GM21737 (cell line): ENCODE measurements around the gene C9orf153.
"Not testable (repeated sequence)": the region's sequence is repeated elsewhere in the genome, so short reads cannot be mapped to it uniquely, and the experiment has no call there.

ENCODE experiments used
- ATAC-seq: cut with Tn5 transposase; IDR thresholded peaks from one replicate; pipeline ENCODE4 v1.9.1; 2021; ENCODE audit warnings: mild to moderate bottlenecking, moderate library complexity; ENCODE audit not compliant: unreplicated experiment

C9orf153 gene

DNA sequence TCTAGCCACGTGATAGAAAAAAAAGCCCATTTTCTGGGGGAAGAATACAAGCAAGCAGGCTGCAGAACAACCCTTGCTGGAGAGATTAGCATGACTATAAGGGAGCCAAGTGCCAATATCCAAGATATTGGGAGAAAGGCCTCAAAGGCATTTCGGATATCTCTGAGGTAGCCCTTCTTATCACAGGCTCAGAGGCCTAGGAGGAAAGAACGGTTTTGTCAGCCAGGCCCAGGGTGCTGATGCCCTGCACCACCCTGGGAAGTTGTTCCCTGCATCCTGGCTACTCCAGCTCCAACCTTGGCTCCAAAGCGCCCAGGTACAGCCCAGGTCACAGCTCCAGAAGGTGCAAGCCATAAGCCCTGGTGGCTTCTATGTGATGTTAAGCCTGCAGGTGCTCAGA lies 66.4 kb downstream of the C9orf153 start:
- ATAC-seq = no peak

- not testable (repeated sequence) for ATAC-seq
These were observed 68.8 kb downstream of the C9orf153 start for GRCh38 chr9:86190700-86191099.

DNA sequence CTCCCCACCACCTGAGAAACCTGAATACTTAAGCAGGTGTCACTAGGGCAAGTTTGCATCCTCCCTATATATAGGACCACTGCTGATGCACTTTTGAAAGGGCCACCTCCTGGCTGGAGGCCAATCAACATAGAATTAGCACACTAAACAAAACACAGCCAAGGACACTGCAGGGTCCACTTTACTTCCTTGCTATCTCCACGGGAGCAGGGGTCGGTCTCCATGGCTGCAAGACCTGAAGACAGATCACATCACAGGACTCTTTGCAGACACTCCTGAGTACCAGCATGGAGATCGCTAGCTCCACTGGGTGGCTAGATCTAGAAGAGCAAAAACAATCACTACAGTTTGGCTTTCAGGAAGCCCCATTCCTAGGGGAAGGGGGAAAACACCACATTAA lies 72.3 kb downstream of the C9orf153 start:
- ATAC-seq = no peak

- no peak for ATAC-seq
These were observed 72.8 kb downstream of the C9orf153 start for GRCh38 chr9:86186696-86187095.

GRCh38 chr9:86185872-86186271 lies 73.6 kb downstream of the C9orf153 start:
- ATAC-seq = no peak

DNA sequence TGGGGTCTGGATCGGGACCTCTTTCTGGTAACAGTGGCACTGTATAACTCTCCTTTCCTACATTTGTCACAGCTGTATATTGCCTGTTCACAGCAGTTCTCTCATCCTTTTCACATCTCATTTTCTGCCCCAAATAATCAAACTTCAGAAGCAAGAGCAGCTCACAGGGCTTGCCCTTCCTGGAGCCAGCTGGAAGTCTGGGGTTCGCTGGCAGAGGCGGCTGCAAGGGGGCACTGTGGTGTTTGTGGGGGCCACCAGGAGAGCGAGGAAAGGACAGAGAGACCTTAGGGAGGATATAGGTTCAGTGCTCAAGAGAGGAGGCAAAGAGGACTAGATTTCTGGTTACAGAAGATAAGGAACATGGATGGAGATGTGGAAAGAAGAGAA lies 75.3 kb downstream of the C9orf153 start:
- no peak for ATAC-seq

DNA sequence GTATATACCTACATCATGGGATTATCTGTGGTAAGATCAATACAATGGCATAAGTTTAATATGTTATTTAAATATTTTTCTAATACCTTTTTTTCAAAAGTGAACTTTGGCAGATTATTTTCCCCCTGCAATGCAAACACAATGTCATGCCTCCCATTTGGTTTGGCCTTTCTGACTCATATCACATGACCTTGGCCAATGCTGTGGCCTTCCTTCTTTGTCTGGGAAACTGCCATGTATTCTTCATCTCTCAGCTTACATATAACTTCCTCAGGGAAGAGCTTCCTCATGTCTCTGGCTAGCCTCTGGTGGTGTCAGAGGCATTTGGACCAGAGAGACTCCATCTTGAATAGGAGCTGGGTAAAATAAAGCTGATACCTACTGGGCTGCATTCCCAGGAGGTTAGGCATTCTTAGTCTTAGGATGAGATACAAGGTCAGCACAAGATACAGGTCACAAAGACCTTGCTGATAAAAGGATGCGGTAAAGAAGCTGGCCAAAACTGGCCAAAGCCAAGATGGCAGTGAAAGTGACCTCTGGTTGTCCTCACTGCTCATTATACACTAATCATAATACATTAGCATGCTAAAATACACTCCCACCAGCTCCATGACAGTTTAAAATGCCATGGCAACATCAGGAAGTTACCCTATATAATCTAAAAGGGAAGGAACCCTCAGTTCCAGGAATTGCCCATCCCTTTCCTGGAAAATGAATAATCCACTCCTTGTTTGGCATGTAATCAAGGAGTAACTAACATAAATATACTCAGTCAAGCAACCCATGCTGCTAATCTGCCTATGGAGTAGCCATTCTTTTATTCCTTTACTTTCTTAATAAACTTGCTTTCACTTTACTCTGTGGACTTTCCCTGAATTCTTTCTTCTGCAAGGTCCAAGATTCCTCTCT lies 76.0 kb downstream of the C9orf153 start:
- no peak for ATAC-seq

- ATAC-seq = no peak
These were observed 77.8 kb downstream of the C9orf153 start for GRCh38 chr9:86181379-86182315.

DNA sequence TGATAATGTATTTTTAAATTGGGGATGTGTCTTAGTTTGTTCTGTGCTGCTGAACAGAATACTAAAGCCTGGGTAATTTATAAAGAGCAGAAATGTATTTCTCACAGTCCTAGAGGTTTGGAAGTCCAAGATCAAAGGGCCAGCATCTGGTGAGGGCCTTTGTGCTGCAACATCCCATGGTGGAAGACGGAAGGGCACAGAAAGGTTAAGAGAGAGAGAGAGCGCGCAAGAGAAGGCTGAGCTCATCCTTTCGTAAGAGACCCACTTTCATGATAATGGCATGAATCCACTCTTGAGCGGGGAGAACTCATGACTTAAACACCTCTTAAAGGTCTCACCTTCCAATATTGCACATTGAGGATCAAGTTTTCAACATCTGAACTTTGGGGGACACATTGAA lies 81.0 kb downstream of the C9orf153 start:
- ATAC-seq = no peak

DNA sequence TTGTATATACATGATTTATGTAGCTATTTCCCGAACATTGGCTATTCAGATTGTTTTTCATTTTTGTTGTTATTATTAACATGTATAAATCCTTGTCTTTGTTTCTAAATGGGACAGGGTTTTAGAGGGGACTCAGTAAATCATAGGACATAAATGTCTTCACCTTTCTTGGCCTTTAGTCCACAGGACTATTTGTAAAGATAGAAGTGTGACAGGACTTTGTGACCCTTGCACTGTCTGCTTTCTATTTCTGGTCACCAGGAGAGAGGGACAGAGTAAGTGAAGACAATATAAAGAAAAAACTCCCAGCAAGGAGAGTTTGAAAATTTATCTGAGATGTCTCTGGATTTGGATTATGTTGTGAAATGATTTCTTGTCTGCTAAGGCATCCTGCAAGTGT lies 81.5 kb downstream of the C9orf153 start:
- ATAC-seq = no peak

- ATAC-seq = no peak
These were observed 83.0 kb downstream of the C9orf153 start for GRCh38 chr9:86176468-86176867.

GRCh38 chr9:86175743-86176456 lies 83.6 kb downstream of the C9orf153 start:
- ATAC-seq = no peak

- no peak for ATAC-seq
These were observed 84.2 kb downstream of the C9orf153 start for GRCh38 chr9:86175223-86175622.
